HG02973 (cell line): ENCODE measurements around the gene TIPIN.
"Not testable (repeated sequence)": the region's sequence is repeated elsewhere in the genome, so short reads cannot be mapped to it uniquely, and the experiment has no call there.

Experiments used
- ATAC-seq: cut with Tn5 transposase; IDR thresholded peaks from one replicate; pipeline ENCODE4 v1.9.1; 2021; ENCODE audit warnings: moderate library complexity; ENCODE audit not compliant: unreplicated experiment

The TIPIN gene

DNA sequence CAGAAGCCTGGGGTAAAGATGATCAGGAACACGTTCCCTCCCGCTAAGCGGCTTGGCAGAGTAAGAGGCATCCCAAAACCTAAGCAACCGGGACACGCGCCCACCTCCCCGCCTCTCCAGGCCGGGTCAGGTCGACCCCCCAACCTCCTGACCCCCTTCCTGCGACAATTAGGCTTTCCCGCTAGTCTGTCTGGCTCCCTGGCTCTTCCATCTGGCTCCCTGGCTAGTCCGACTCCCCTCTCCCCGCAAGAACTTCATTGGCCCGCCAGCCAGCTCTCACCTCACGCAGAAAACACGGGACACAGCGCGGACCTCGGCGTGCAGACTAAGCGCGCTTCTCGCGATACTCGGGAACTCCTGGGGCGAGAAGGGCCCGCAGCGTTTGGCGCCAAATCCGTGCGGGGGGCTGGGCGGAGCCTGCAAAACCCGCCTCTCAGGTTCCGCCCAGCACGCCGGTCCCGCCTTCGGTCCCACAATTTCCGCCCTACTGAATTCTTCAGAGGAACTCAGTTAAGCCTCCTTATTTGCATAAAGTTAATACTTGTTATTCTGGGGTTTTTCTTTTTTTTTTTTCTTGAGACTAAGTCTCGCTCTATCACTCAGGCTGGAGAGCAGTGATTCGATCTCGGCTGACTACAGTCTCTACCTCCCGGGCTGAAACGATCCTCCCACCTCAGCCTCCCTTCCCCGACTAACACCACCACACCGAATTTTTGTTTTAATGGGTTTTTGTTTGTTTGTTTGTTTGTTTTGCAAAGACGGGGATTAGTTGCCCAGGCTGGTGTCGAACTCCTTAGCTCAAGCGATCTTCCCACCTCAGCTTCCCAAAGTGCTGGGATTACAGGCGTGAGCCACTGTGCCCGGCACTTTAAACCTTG, at the start of gene TIPIN:
TSS of gene TIPIN (minus strand) at position 327 of the 878 bp plus-strand sequence. CDS start 3,738 bp downstream, outside the sequence.
- ATAC-seq: peak; percentile 90

DNA sequence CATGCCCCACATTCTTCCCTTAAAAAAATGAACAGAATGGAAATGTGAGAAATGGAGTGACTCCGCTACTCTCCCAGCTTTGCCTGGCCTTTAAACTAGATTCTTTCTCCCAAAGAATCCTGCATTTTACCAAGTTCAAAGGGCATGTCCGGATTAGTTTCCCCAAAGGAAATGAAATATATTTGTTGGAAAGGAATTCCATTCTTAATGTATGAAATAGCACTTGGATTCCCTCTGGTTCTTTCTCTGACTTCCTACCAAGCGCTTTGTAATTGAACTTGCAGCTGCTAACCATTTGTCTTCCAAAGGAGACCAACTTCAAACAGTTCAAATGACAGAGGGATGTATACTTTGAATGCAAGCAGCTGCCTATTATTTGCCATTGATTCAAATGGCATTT, 49.1 kb upstream of the TIPIN start:
- no peak for ATAC-seq

DNA sequence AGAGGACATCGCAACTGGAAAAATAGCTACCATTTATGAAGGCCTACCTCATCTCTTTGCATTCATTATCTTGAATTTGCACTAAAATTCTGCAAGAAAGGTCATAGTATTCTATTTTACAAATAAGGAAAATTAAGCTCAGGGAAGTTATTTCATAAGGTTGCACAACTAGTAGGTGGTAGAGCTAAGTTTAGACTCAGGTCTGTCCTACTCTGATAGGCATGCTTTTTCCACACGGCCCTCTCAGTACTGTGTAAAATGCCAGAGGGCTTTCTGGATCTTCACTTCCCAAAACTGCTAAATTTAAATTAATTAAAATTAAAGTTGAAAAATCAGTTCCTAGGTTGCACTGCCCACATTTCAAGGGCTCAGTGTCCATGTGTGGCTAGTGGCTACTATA, 48.5 kb upstream of the TIPIN start:
- no peak for ATAC-seq

GRCh38 chr15:66404532-66404931, 48.0 kb upstream of the TIPIN start:
- ATAC-seq: no peak

DNA sequence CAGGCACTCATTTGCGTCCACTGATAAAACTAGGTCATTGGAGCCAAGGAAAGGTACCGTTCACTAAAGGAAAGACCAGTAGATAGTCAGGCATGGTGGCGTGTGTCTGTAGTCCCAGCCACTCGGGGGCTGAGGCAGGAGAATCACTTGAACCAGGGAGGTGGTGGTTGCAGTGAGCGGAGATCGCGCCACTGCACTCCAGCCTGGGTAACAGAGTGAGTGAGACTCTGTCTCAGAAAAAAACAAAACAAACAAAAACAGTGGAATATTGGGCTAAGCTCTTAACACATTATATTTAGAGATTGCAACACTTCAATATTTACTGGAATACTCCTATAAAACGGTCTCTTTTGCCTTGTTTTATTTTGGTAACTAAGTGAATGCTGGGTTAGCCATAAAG, 47.6 kb upstream of the TIPIN start:
- no peak for ATAC-seq

DNA sequence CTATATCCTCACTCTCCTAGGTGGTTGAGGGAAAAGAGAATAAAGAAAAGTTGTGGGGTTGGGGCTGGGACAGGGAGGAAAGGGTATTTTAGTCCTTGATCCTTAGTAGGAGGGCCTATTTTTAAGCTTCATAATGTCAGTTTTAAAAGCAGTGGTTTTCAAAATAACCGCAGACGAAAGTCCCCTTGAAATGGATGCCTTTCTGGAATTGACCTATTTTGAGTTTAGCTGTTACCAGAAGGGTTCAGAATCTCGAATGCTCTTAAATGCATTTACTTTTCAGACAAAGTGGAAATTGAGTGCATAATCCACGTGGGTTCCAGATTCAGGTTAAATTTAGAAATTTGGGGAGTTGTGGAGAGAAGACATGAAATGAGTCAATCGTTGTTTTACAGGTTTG, 46.8 kb upstream of the TIPIN start:
- no peak for ATAC-seq

DNA sequence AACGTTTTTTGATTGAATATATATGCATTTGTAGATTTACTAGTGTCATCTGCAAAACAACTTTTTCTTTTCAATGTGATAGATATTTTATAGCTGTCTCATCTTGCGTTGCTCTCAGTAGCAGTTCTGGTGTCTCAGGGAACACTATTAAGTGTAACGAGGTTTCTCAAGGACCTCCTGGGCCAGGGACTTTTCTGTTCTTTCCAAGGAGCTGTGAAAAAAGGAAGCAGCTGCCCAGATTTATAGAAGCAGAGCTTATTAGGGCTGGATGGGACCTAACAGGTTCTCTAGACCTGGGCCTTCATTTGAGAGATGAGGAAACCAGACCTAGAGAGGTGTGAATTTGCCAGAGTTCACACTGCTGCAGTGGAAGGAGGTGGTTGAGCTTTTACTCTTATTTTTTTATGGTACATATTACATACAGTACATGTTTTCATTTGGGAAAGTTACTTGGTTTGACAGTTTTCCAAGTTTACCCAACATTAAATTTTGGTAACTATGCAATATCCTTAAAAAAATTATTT, 46.3 kb upstream of the TIPIN start:
- no peak for ATAC-seq

DNA sequence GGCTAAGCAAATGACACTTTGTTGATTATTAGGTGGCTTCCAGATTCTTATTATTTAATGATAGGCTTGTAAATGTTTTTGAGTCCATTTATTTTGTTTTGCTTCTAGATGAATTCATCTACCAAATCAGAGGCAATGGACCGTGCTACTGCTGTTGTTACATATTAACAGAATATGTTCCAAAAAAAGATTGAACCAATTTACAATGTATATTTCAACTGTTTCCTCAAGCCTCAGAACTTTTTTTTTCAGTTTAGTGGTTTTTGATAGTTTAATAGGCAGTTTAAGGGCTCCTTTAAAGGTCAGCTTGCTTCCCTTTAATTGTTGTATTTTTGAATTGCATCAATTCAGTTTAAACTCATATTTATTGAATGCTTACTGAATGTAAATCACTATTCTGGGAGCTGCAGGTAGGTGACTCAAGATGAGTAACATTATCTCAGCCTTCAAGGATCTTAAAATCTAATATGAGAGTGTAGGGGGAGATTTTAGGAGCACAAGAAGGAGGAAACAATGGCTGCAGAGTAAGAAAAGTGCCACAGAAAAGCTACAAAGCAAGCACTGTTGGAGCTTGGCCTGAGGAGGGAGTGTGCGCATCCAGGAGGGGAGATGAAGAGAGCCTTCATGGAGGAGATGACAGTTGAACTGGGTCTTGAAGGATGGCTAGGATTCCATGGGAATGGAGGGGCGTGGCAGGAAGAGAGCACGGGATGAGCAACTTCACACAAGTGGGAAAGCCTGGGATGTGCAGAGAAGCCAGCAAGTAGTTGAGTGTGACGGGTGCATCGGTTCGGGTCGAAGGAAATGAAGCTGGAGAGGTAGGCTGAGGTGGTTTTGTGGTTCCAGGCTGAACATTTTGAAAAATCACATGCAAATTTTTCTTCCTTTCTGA, 44.9 kb upstream of the TIPIN start:
- ATAC-seq: no peak

GRCh38 chr15:66400351-66400774, 43.9 kb upstream of the TIPIN start:
- ATAC-seq: no peak

DNA sequence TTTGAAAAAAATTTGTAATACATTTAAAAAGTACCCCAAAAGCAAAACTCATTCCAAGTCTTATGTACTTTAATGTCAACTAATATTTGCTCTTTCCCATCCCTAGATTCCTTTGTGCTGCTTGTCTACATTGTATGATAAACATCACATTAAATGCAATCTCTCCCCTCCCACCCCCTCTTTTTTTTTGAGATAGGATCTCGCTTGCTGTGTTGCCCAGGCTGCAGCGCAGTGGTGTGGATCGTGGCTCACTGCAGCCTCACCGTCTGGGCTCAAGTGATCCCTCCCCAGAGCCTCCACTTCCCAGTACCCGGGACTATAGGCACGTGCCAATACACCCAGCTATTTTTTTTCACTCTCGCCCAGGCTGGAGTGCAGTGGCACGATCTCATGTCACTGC, 42.8 kb upstream of the TIPIN start:
- no peak for ATAC-seq

- ATAC-seq: no peak
Observed at GRCh38 chr15:66394915-66395314, 38.4 kb upstream of the TIPIN start.

GRCh38 chr15:66394472-66394871, 38.0 kb upstream of the TIPIN start:
- ATAC-seq: no peak

GRCh38 chr15:66393037-66393436, 36.6 kb upstream of the TIPIN start:
- not testable (repeated sequence) for ATAC-seq

- no peak for ATAC-seq
Observed at GRCh38 chr15:66390678-66391077, 34.2 kb upstream of the TIPIN start.

- ATAC-seq: no peak
Observed at GRCh38 chr15:66389859-66390381, 33.4 kb upstream of the TIPIN start.

- ATAC-seq: no peak
Observed at GRCh38 chr15:66389098-66389858, 32.8 kb upstream of the TIPIN start.

DNA sequence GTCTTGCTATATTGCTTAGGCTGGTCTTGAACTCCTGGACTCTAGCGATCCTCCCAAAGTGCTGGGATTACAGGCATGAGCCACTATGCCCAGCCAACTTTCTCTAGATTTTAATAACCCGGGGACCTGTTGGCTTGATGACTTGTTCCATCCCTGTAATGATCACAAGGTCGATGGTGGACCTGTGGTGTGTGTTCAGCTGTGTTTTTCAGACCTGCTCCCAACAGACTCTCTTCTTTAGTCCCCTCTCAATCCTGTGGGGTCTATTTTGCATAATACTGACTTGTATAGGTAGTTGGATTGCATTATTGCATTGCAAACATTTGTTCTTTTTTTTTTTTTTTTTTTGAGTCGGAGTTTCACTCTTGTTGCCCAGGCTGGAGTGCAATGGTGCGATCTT, 32.1 kb upstream of the TIPIN start:
- ATAC-seq: no peak

DNA sequence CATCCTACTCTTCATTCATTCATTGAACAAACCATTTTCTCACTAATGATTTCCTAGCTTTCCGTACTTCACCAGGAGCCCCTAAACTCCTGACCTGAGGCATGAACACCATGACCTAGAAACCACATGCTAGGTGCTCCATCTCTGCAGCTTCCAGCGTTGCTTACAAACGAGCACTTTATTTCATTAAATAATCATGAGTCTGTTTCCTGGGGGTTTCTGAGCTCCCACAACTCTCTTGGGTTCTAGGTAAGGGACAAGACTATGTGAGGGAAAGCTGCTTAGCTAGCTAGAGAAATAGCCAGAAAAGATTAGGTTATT, 31.5 kb upstream of the TIPIN start:
- ATAC-seq: no peak

GRCh38 chr15:66387163-66388042, 30.9 kb upstream of the TIPIN start:
- ATAC-seq: peak; percentile 15
